Endothelial cell (in vitro differentiated cells): ENCODE measurements around the gene ZNF28. TPM values are rescaled to one million over a fixed set of nuclear protein-coding genes. Genes with fewer than 3 reads are reported as not detected.

Experiments used
- DNase-seq: peaks from one replicate; pipeline ENCODE4 v3.0.0; 2021; ENCODE audit warnings: low spot score
- H3K27ac Mint-ChIP-seq: one replicate; pipeline ENCODE4 v1.8.0; 2021; ENCODE audit warnings: mixed read lengths, inconsistent platforms; ENCODE audit not compliant: unreplicated experiment
- H3K27me3 Mint-ChIP-seq: one replicate; pipeline ENCODE4 v1.8.0; 2021; ENCODE audit warnings: mild to moderate bottlenecking, moderate library complexity, mixed read lengths, inconsistent platforms; ENCODE audit not compliant: unreplicated experiment
- H3K36me3 Mint-ChIP-seq: one replicate; pipeline ENCODE4 v1.8.0; 2021; ENCODE audit warnings: mild to moderate bottlenecking, low read depth, mixed read lengths, inconsistent platforms; ENCODE audit not compliant: unreplicated experiment
- H3K4me1 Mint-ChIP-seq: one replicate; pipeline ENCODE4 v1.8.0; 2021; ENCODE audit warnings: mild to moderate bottlenecking, mixed read lengths, inconsistent platforms; ENCODE audit not compliant: unreplicated experiment
- H3K4me3 Mint-ChIP-seq: one replicate; pipeline ENCODE4 v1.8.0; 2021; ENCODE audit warnings: mild to moderate bottlenecking, mixed read lengths, inconsistent platforms; ENCODE audit not compliant: unreplicated experiment
- H3K9me3 Mint-ChIP-seq: one replicate; pipeline ENCODE4 v1.8.0; 2021; ENCODE audit warnings: mixed read lengths, inconsistent platforms; ENCODE audit not compliant: unreplicated experiment
- CTCF ChIP-seq: fragments of 200-600 bp; sonication (generic); IDR thresholded peaks from one replicate; pipeline ENCODE4 v1.5.0; 2021; ENCODE audit warnings: antibody characterized with exemption; ENCODE audit not compliant: unreplicated experiment
- total RNA-seq: library from RNA; stranded (reverse); fragmentation: NEBNext Ultra II Directional; extraction: Animal tissue kit (Norgen Biotek cat#: 25700); gene quantifications from one replicate; pipeline ENCODE4 v1.2.1, GENCODE V29; 2021; ENCODE audit not compliant: unreplicated experiment

The ZNF28 gene
- total RNA-seq, 1 donor from 2014 or later: 22.3 TPM

DNA sequence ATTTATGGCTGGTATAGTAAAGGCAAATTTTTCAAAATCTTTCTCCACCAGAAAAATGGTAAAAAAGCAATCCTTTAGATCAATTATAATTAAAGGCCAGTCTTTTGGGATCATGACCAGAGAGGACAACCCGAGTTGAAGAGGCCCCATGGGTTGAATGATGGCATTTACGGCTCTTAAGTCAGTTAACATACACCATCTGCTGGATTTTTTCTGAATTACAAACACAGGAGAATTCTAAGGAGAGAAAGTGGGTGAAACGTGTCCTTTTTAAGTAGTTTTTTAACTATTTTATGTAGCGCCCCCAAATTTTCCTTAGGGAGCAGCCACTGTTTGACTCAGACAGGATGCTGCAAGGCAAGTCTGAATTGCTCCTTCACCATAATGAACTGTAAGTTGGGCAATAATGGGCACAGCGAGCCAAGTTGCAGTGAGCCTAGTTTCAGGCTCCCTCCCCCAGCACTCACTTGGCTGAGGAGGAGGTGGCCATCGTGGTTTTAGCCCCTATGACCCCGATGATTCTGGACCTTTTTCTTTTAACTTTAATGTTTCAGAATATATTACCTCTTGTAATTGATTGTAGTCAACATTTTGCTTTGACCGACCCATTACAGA is 73.0 kb downstream of the ZNF28 start:
- Mint-ChIP-seq H3K36me3 (peaks cover 4% of the 10 kb centered on the region), H3K4me3 (no peak overlapping the region), H3K27me3 (no peaks in the 10 kb centered on the region), H3K27ac (no peak overlapping the region), H3K9me3 (no peaks in the 10 kb centered on the region), H3K4me1 (peaks cover 16% of the 10 kb centered on the region)
- DNase-seq: peak; percentile 7
- TF ChIP-seq CTCF: peak; percentile 37

Other genes starting within 250 kb of the ZNF28 start
- 40.0 TPM for gene ZNF83, start 183.3 kb downstream of the ZNF28 start, total RNA-seq
- 29.9 TPM for gene ZNF611, start 86.6 kb downstream of the ZNF28 start, total RNA-seq
- 6.6 TPM for gene ZNF600, start 34.8 kb downstream of the ZNF28 start, total RNA-seq
- 21.4 TPM for gene ZNF468, start 36.0 kb upstream of the ZNF28 start, total RNA-seq
- gene ZNF320, start 76.0 kb upstream of the ZNF28 start, total RNA-seq: 34.7 TPM
- 12.2 TPM for gene ZNF888, start 101.8 kb upstream of the ZNF28 start, total RNA-seq
- gene ZNF816, start 141.2 kb upstream of the ZNF28 start, total RNA-seq: 16.5 TPM
- gene ERVV-1, start 192.3 kb upstream of the ZNF28 start, total RNA-seq: not detected
- not detected for gene ERVV-2, start 223.1 kb upstream of the ZNF28 start, total RNA-seq